ENCODE results near the gene SLC44A1.

GRCh38 chr9:105330201-105330600 lies 85.8 kb downstream of the SLC44A1 start:
- TF ChIP-seq YY1 (IDR thresholded peaks at IDR 0.05; ENCODE audit: insufficient read depth, insufficient read length): no peak
- no peak for TF ChIP-seq SUZ12 (IDR thresholded peaks at IDR 0.05; ENCODE audit: extremely low read depth, insufficient read depth, insufficient read length)
